CD4-positive, alpha-beta T cell treated with Interleukin-21 for 1 hour (primary cell): Measurements from ENCODE around the gene RTN3.
"Not testable (repeated sequence)": the region's sequence is repeated elsewhere in the genome, so short reads cannot be mapped to it uniquely, and the experiment has no call there.

Experiments used
- DNase-seq: peaks from one replicate; pipeline ENCODE4 v3.0.0-alpha.2; 2020

Gene RTN3

DNA sequence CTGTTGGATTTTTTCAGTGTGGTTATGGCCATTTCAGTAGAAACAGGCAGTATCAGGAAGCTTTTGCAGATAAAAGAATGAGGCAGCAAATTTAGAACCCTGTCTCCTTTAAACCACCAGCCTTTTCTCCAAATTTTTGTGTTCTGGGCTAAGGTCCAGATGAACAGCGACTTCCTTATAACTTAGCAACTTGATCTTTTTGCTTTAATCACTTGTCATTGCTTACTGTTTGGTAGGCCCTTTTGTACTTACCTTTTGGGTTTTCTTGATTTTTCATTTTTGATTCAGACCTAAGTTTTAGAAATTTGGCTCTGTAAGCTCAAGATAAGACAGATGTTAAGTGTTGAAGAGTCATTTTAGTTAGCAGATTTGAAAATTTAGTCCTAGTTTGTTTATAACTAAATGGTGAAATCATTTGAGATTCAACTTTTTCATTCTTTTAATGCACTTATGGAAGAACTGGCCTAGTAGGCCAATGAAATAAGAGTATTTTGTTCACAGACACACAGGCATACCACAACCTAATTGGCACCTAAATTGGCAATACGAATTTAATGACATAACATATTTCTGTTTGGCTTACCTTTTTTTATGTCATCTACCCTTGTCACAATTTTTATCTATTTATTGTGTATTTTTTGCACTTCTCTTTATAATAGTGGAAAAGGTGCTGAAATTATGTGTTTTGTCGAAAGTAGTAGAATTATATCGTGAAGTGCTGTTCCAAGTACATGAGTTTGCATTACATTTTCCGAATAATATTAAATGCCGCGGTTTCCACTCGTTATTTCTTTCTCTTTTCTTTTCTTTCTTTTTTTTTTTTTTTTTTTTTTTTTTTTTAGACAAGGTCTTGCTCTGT is 2.1 kb downstream of the RTN3 start:
- no peak for DNase-seq

DNA sequence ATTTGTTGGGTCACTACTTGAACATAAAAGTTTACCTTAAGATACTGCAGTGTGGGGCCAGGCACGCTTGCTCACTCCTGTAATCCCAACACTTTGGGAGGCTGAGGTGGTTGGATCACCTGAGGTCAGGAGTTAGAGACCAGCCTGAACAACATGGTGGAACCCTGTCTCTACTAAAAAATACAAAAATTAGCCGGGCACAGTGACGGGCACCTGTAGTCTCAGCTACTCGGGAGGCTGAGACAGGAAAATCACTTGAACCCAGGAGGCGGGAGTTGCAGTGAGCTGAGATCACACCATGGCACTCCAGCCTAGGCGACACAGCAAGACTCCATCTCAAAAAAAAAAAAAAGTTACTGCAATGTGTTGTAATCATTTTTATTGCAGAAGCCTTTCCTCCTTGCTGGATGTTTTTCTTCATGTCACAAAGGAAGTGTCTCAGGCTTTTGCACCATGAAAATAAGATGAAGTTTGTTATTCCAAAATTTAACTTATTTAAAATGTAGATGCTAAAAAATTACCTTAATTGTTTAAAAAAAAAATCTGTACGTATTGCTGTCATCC is 3.9 kb downstream of the RTN3 start:
- DNase-seq = not testable (repeated sequence)

DNA sequence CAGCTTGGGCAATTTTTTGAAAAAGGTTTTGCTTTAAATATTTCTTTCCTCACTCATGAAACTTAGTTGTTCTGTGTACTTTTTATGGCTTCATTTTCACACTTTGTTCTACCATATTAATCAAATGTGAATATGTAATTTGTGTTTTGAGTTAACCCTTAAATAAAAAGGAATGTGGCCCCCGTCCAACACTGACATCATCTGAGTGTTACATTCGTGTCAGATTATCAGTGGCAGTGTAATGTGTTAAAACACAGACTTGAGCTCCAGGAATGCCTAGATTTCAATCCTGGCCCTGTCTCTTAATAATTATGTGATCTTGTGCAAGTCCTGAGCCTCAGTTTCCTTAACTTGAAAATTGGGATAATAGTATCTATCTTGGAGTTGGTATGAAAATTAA is 5.6 kb downstream of the RTN3 start:
- DNase-seq = no peak

DNA sequence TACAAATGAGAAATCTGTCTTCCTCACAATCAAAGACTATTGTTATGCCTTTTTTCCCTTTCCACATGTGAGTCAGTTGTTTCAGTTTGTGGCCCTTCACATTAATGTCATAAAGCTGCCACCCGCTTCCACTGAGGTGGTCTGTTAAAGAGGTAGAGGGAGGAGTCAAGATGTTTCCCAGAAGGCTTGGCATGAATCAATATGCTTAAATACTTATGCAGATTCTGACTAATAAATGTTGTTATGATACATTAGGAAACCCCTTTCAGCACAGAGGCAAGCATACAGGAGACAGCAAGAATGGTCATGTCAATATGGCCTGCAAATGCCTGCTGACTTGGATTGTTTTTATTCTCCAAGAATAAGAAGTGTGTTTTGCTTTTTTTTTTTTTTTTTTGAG is 6.5 kb downstream of the RTN3 start:
- DNase-seq = no peak

DNA sequence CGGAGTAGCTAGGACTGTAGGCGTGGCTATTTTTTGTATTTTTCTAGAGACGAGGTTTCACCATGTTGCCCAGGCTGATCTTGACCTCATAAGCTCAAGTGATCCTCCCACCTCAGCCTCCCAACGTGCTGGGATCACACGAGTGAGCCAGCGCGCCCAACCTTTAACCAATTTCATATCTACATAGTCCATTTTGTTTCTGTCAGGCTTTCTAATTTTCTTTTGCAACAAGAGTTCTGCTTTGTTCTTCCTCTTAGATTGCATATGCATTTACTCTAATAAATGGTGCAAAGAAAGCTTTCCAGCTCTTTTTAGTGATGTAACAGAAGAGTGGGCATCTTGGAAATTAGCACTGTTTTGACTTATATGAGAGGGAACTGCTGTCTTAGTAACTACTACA is 13.3 kb downstream of the RTN3 start:
- no peak for DNase-seq

DNA sequence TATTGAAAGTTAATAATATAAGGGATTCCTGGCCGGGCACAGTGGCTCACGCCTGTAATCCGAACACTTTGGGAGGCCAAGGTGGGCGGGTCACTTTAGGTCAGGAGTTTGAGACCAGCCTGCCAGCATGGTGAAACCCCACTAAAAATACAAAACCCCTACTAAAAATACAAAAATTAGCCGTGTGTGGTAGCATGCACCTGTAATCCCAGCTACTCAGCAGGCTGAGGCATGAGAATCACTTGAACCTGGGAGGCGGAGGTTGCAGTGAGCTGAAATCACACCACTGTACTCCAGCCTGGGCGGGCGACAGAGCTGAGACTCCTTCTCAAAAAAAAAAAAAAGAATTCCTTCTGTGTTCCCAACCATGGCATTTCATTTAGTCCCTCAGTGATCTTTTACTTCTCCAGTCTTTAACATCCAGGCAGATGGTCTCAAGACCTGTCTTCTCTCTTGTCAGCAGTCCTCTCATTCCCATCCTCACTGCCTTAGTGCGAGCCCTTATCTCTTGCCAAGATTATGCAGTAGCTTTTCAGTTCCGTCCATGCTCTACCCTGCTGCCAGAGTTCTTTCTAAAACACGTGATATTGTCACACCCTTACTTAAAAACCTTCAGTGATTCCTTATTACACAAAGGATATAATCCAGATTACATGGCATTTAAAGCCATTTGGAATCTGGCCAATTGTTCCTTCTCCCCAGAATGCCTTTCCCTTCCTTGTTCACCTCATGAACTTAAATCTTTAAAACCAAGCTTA is 17.9 kb downstream of the RTN3 start:
- no peak for DNase-seq

DNA sequence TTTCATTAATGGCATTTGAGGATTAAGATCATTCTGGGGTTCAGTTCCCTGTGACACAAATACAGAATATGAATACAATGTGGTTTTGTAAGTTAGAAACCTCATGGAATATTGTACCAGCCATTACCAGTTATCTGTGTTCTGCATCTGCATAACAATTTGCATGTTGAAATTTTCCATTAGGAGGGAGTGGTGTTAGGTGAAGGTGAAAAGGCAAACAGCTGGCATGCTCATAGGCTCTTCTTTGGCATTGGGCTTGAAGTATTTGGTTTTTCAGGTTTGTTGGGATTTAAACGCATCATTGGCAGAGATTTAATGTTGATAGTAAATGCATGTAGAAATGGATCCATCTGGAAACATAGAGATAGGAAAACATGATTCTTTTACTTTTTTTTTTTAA is 18.6 kb downstream of the RTN3 start:
- no peak for DNase-seq

DNA sequence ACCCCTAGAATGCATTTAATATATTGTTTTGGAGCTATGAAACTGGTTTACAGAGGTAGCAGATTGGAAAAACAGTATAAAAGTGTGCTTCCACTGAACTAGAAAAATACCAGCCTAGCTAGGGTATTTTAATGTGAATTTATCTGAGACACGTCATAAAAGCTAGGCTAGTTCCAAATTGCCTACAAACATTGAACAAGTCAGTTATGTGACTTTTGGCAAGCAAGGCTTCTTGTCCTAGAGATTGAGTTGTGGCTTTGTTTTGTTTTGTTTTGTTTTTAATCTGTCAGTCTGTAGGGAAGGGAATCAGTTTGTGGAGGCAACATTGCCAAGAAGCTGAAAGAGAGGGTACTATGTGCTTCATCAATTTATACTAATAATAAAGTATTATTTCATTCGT is 24.2 kb downstream of the RTN3 start:
- no peak for DNase-seq

DNA sequence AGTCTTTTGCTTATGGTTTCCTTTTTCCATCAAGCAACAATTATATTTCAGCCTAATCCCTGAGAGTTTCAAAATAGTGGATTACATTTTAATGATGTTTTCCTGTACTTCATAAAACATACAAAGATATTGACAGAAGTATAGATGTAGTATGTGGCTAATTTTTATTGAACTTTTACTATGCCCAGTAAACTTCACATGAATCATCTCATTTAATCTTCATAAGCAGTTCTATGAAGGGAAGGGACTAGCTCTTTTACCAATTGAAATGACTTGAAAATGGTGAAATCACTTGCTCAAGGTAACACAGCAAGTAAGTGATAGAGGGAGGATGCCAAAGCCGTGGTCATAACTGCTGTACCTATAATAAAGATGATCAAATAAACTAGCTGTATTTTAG is 27.5 kb downstream of the RTN3 start:
- DNase-seq = no peak

DNA sequence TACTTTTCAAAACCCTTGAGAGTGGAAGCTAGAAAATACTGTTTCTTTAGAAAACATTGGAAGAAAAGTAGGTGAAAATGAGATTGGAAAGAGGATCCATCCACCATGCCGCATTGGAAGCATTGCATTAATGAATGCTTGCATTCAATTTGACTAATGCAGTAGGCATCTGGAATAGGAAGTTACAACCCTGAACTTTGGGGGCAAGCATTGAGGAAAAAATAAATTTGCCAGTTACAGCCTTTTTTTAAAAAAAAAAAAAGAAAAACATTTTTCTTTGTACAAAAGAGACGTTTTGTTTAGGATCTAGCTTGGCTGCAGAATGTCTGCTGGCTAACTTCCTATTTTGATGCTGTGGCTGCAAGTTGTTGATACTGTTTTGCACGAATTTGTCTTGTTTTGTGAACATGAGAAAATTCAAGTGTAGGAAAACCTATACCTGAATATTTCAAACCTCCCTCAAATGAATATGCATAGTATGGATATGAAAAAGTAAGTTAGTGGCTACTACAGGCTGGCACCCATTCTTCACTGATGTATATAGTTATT is 28.1 kb downstream of the RTN3 start:
- DNase-seq = no peak

DNA sequence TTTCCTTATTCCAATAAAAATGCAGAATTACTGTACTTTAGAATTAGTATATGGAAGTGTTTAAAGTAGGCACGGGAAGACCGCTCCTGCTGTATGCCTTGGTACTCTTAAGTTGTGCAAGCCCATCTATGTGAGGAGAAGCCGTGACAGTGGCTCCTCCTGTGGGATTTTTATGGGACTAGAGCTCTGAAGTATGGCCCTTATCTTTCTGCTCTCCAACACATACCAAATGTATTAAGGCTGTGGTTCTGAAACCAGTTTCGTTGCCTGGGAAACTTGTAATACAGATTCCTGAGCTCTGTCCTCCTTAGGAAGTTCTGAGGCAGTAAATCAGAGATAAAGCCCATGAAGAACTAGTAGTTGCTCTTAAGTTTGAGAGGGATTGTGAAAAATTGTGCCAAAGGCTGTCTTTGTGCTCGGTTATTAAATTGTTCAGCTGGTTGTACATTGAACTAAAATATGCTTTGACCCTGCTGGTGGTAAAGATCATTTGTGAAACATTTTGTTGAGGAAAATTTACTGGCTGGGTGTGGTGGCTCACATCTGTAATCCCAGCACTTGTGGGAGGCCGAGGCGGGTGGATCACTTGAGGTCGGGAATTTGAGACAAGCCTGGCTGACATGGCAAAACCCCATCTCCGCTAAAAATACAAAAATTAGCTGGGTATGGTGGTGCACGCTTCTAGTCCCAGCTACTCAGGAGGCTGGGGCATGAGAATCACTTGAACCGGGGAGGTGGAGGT is 29.3 kb downstream of the RTN3 start:
- DNase-seq = no peak

DNA sequence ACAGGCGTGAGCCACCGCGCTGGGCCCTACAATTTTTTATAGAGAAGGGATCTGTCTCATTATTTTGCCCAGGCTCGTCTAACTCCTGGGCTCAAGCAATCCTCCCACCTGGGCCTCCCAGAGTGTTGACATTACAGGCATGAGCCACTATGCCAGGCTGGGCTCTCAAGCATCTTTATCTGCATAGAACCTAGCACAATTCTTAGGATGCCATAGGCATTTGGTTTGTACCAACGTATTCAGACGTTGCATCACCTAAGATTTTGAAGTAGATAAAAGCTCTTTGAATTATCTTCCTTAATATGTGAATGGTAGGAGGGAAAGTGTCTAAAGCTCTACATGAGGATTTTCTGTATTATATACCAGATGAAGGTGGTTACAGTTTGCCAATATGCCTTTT is 30.5 kb downstream of the RTN3 start:
- DNase-seq = no peak

DNA sequence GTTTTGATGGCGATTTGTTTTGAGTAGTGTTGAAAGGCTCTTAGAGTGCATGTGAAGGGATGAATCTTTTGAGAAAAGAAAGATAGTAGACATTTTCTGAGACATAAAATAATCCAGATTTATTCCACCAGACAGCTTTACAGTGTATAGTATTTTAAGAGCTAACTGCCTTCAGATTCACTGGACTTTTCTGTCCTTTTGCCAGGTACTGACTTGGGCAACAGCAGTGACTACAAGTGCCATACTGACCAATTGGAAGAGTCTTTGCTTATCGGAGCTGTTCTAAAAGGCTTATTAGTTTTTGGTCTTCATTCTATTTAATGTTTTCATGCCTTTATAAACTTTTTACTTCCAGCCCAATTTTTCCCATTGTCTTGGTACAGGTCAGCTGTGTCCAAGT is 32.5 kb downstream of the RTN3 start:
- DNase-seq = no peak

DNA sequence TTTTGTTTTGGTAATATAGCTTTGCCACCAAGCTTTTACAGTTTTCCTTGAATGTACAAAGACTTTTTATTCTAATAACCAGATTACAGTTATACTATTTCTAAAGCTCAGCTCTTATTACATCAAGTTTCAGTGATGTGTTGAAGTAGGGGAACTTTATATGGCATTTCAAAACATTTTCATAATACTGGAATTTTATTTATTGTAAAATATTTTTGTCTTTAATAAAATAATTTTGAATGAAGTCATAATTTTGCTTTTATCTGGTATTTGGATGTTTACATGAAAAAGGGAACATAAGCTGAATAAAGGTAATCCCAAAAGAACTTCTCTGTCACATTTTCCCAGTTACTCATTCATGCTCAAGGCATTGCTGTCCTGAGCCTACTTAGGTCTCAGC is 34.7 kb downstream of the RTN3 start:
- DNase-seq = no peak

DNA sequence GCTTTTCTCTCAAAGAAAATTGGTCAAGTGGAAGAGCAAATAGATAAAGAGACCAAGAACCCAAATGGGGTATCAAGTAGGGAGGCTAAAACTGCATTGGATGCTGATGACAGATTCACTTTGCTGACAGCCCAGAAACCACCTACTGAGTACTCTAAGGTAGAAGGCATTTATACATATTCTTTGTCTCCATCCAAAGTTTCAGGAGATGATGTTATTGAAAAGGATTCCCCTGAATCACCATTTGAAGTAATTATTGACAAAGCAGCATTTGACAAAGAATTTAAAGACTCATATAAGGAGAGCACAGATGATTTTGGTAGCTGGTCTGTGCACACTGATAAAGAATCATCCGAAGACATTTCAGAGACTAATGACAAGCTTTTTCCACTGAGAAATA is 37.7 kb downstream of the RTN3 start:
- no peak for DNase-seq

DNA sequence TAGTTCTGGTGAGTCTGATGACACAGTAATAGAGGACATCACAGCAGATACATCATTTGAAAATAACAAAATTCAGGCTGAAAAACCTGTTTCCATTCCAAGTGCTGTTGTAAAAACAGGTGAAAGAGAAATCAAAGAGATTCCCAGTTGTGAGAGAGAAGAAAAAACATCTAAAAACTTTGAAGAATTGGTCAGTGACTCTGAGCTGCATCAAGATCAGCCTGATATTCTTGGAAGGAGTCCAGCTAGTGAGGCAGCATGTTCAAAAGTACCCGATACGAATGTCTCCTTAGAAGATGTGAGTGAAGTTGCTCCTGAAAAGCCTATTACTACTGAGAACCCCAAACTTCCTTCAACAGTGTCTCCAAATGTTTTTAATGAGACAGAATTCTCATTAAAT is 38.7 kb downstream of the RTN3 start:
- no peak for DNase-seq

DNA sequence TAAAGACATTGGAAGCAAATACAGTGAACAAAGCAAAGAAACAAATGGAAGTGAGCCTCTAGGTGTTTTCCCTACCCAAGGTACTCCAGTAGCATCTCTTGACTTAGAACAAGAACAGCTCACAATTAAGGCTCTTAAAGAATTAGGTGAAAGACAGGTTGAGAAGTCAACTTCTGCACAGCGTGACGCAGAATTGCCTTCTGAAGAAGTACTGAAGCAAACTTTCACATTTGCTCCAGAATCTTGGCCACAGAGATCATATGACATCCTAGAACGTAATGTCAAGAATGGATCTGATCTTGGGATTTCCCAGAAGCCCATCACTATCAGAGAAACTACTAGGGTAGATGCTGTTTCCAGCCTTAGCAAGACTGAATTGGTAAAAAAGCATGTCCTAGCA is 39.3 kb downstream of the RTN3 start:
- DNase-seq = no peak

DNA sequence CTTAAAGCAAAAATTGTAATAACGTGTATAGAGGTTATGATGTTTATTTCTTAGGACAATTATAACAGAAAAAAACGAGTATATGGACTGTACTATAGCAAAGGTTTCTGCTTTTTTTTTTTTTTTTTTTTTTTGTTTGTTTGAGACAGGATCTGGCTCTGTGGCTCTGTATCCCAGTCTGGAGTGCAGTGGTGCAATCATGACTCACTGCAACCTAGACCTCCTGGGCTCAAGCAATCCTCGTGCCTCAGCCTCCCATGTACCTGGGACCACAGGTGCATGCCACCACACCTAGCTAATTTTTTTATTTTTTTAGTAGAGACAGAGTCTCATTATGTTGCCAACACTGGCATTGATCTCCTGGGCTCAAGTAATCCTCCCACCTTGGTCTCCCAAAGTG is 48.0 kb downstream of the RTN3 start:
- DNase-seq = no peak

DNA sequence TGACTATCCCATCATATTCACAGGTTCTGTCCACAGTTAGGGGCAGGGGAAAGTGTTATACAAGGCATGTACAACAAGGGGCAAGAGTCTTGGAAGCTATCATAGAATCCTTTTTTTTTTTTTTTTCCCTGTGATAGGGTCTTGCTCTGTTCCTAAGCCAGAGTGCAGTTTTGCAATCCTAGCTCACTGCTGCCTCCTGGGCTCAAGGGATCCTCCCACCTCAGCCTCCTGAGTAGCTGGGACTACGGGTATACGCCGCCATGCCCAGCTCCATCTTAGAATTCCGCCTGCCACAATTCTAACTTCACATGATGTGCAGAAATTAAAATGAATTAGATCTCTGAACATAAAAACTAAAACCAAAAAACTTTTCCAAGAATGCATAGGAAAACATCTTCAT is 55.6 kb downstream of the RTN3 start:
- DNase-seq = no peak

DNA sequence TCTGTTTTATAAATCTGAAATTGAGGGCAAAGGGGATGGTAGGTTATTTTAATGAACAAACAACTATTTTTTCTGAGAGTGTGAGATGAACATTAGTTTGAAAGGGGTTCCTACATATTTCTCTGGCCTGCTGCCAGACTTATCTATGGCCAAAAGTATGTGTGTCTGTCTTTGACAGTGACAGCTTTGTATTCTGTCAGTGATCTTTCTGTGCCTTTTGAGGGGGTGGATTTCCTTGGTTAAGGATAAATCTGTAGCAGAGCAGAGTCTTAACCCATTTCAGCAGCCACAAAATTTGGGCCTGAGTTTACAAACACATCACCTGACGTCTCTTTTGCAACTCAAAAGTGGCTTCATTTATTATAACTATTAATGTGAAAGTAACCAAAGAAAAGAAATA is 56.4 kb downstream of the RTN3 start:
- DNase-seq = no peak

DNA sequence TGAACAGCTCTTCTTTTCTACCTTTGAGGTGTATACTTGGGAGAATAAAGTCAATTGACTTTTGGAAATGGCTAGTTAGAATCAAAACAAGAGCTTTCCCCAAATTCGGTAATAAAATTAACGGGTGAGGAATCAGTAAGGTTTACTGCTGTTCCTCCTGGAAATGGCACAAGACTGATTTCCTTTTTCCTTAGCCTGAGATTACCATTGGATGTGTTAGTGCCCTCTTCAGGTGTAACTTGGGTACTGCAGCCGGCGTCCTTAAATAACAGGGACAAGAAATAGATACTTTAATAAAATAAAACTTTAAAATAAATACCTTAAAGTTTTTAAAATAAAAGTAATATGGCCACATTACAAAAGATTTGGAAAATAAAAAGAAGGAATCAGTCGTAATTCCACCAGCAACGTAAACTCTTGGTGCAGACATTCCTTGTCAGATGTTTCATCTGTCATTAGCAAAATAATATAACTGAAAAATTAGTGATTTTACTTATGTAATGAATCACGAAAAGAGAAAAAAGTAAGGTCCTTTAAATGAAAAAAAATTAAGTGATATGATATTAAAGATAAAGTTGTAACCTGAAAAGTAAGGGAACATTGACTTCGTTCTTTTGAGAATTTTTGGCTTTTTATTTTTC is 57.5 kb downstream of the RTN3 start:
- DNase-seq = peak; percentile 69

DNA sequence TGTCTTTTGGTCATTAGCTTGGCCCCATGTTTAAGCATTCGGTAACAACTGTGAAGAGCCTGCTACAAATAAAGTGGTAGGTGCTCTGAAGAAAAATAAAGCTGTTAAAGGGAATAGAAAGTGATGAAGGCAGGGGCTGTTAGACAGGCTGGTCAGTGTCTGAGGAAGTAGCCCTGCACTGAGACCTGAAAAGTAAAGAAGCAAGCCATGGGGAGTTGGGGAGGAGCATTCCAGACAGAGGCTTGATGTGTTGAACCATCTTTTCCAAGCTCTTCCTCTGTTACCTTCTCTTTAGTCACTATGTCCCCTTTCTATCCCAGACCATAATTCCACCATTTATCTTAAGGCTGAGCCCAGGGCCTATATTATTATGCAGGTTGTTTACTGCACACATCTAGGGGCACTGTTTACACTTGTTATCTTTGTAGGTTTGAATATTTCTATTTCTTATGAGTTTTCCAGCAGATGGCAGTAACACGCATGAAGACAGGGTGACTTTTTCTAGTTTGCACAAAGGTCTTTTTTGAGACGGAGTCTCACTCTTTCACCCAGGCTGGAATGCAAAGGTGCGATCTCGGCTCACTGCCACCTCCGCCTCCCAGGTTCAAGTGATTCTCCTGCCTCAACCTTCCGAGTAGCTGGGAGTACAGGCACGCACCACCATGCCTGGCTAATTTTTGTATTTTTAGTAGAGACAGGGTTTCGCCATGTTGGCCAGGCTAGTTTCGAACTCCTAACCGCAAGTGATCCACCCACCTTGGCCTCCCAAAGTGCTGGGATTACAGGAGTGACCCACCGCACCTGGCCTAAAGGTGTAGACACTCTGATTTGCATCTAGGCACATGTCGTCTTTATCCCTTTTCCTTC is 64.2 kb downstream of the RTN3 start:
- DNase-seq = no peak
